Stimulated activated CD8-positive, alpha-beta memory T cell treated with anti-CD3 and anti-CD28 coated beads, Interleukin-4, amount 100 ng/mL, for 24 hours (primary cell): ENCODE data around the gene EPS8L3.
A peak's percentile ranks its signal among the peaks of the same experiment; 100 is the strongest.
"Not testable (repeated sequence)": the region's sequence is repeated elsewhere in the genome, so short reads cannot be mapped to it uniquely, and the experiment has no call there.

Source experiments
- DNase-seq: peaks from one replicate; pipeline ENCODE4 v3.0.0-alpha.2; 2020; ENCODE audit warnings: low read depth

EPS8L3 gene, protein sequence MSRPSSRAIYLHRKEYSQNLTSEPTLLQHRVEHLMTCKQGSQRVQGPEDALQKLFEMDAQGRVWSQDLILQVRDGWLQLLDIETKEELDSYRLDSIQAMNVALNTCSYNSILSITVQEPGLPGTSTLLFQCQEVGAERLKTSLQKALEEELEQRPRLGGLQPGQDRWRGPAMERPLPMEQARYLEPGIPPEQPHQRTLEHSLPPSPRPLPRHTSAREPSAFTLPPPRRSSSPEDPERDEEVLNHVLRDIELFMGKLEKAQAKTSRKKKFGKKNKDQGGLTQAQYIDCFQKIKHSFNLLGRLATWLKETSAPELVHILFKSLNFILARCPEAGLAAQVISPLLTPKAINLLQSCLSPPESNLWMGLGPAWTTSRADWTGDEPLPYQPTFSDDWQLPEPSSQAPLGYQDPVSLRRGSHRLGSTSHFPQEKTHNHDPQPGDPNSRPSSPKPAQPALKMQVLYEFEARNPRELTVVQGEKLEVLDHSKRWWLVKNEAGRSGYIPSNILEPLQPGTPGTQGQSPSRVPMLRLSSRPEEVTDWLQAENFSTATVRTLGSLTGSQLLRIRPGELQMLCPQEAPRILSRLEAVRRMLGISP

DNA sequence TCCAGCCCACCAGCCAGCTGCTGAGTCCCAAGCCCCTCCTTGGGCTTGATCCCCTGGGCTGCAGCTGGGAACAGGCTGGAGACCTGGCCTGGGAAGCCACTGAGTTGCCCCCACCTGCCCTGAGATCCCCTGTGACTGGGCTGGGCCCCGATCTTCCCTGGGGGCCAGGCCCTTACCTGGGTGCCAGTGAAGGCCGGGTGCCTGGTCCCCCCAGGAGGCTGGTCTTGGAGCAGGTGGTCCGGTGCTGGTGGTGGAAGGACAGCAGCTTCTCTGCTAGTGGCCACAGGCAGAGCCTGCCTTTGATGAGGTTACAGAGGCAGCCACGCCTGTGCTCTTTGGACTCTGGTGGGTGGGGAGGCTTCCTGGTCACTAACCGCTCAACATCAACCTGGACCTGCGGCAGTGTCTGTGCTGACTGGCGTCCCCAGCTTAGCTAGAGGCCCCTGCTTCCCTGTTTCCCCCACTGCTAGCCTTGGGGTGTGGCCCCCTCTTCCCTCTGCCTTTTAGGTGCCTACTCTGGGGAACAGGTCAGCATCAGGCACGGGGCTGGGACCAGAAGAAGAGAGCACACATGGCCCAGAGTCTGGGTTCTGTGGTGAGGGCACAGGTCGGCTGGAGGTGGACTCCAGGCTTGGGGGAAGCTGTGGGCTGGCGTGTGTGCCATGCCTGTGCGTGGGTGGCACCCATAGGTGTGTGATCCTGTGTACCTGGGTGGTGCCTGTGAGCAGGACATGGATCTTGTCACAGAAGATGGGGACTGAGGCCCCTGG, at the start of gene EPS8L3:
Gene EPS8L3 (minus strand): TSS at position 278 of the 770 bp plus-strand sequence. CDS start 2,174 bp downstream, outside the sequence.
- no peak for DNase-seq

DNA sequence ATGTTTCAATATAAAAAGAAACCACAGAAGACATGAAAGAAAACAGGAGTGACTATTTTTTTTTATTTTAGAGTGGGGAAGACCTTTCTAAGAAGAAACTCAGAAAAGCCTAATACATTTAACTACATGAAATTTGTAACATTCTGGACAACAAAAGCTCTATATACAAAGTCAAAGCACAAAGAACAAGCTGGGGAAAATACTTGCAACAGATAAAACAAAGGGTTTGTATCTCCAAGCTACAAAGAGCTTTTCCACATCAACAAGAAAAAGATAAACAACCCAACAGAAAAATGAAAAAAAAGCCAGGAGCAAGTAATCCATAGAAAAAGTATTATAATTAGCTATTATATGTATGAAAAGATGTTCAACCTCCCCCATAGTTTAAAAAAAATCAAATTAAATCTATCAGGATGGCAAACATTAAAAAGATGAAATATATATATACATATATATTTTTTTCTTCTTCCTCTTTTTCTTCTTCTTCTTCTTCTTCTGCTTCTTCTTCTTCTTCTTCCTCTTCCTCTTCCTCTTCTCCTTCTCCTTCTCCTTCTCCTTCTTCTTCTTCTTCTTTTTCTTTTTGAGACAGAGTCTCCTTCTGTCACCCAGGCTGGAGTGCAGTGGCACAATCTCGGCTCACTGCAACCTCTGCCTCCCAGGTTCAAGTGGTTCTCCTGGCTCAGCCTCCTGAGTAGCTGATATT, 49.1 kb upstream of the EPS8L3 start:
- no peak for DNase-seq

DNA sequence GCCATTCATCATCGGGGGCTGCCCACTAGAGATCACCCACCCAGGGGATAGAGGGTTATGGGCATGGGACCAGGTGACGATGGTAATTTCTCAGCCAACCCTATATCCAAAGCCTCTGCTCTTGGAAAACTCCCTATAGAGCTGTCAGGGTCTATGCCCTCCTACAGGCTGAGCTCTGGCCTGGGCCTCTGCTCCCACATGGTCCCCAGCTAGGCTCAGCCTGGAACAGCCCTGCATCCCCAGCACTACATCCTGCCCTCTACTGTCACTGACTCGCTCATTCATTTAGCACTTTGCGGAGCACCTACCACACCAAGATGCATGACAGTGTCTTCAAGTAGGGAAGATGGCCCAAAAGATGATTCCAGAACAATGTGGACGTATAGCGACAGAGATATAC, 45.0 kb upstream of the EPS8L3 start:
- no peak for DNase-seq

DNA sequence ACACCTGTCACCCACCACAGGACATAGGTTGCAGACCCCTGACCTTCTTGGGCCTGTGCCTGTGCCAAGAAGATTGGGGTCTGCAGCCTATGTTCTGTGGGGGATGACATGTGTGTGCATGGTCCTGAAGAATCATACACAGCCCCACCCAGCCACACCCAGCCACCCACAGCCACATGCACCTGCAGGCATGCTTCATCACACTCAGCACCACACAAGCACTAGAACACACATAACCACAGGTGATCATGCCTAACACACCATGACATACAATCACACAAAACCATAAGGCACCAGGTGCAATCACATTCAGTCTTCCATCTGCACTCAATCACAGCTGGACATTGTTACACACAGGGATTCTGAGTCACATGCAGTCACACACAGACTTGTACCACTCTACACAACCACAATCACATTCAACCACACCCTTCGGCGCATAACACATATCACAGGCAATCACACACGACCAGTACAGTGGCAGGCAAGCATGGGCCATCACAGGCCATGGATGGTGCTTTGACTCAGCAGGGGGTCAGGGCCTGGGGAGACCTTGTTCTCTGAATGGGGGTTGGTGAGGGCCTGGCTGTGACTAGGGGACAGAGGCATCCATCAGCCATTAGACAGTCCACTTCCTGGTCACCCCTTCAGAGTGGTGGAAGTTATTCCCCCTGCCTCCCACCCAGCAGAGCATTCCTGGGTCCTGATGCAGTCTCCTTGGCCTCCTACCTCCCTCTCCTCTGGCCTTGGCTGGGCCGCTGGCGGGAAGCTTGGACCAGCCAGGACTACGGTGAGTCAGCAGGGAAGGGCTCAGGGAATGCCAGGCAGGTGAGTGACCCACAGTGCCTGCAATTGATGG, 44.3 kb upstream of the EPS8L3 start:
- no peak for DNase-seq

DNA sequence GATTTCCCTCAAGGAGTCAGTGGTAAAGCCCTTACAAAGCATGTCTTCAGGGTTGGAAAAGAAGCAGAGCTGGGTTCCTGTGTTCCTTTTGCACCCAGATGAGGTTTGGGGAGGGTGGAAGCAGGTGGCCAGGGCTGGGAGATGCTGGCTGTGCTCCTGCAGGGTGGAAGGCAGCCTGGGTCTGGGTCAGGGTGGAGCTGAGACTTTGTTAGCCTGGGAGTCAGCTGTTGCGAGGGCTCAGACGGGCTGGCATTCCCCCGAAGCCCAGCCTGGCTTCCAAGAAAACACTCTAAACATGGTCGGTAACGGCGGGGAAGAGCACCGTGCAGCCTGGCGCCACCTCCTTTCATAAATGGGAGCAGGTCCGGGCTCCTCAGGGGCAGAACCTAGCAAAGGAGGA, 43.7 kb upstream of the EPS8L3 start:
- DNase-seq, result no peak

DNA sequence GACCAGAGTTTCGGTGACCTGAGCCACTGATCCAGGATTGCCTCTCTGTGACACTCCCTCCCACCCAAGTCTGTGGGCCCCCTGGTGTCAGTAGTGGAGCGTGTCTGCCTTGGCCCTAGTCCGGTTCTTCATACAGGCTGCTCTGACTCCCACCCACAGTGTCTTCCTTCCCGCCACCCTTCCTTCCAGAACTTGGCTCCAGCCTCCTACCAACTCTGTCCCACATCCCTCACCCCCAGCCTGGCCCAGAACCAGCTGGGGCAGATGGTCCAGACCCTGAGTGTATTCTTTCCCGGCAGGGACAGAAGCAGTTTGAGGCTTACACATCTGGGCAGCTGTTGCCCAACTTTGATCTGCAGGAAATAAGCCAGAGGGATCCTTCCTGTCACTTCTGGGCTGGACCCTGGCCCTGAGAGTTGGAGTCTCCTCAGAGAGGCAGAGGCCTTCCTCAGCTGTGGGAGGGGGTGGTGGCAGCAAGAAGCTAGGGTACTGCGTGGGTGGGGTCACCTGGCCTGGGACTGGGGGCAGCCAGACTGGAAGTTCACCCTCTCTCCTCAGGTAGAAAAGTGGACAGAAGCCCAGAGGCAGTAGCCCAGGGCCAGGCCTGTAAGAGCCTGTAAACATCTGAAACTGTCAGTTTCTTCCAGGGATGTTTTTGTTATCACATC, 43.1 kb upstream of the EPS8L3 start:
- no peak for DNase-seq

DNA sequence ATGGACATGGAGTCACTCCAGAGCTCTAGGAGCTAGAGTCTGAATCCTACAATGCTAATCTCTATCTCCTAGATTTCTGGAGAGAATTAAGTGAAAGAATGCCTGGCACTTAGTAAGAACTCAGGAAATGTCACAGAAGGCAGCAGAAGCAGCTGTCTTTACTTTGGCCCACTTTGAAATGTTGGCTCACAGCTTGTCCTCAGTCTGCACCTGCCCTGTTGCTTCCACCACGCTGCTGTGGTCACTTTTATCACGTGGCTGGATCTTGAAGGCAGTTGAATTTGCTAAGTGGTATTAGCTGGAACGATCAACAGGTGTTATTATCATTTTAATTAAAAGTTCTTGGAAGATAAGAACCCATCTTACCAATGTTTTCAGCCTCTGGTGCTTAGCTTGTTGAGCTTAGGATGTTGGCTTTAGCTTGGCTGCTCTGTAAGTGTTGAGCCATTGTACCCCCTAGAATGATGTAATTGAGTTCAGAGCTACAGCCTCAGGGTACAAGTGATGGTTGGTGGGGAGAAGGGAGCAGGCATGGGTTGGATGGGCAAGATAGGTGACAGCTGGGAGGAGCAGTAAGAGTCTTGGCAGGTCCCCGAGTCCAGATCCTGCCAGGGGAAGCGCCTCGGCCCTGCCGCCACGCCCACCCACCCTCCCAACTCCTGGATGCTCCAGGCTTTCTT, 41.9 kb upstream of the EPS8L3 start:
- DNase-seq, result no peak

DNA sequence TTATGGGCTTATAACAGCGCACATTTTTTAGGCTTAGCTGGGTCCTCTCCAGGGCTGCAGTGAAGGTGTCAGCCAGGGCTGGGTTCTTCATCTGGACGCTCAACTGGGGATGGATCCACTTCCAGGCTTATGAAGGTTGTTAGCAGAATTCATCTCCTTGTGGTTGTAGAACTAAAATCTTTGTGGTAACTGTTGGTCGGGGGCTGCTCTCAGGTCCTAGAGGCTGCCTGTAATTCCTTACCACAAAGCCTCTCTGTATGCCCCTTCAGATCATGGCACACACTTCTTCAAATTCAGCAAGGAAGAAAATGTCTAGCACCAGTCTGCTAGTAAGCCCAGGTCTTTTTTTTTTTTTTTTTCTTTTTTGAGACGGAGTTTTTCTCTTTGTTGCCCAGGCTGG, 40.9 kb upstream of the EPS8L3 start:
- DNase-seq, result no peak

DNA sequence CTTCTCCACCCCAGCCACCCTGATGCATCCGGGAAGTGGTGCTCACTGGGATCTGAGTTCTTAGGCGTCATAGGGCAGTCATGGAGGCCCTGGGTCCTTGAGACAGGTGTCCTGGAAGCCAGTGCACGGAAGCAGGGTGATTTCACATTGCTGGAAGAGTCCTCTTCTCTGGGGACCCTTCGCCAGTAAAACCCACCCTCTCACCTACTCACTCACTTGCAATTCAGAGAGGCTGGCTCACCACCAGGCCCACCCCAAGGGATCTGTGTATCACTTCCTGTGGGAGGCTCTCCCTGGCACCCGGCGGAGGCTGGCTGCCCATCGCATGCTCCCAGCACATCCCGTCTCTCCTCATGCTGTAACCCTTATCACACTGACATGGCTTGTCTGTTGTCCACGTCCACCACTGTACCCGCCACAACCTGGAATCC, 40.2 kb upstream of the EPS8L3 start:
- DNase-seq, result no peak

DNA sequence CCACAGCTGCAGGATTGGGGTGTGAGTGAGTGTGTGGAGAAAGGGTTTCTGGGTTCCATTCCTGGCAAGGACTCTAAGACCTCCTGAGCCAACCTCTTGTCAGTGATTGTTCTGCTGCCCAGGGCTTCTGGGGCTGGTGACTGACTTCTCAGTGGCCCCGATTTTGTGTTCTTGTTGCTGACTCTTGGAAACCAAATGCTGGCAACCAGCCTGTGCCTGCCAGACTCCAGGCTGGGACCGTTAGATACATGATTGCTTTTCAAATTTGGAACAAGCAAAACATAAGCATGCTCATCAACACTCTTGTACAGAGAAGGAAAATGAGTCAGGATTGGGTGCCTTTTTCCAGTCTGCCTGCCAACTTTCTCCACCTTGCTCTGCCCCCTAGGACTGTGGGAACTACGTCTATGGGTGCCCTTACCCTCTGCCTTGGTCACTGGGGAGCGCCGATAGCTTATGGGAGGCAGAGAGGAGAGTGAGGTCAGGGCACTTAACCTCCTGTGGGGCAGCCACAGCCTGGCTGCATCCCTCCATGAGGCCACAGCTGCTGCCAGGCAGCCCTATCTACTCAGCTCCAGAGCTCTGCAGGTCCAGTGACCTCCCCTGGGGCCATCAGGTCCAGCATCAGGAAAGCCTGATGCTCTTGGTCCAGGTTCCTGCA, 39.3 kb upstream of the EPS8L3 start:
- no peak for DNase-seq

DNA sequence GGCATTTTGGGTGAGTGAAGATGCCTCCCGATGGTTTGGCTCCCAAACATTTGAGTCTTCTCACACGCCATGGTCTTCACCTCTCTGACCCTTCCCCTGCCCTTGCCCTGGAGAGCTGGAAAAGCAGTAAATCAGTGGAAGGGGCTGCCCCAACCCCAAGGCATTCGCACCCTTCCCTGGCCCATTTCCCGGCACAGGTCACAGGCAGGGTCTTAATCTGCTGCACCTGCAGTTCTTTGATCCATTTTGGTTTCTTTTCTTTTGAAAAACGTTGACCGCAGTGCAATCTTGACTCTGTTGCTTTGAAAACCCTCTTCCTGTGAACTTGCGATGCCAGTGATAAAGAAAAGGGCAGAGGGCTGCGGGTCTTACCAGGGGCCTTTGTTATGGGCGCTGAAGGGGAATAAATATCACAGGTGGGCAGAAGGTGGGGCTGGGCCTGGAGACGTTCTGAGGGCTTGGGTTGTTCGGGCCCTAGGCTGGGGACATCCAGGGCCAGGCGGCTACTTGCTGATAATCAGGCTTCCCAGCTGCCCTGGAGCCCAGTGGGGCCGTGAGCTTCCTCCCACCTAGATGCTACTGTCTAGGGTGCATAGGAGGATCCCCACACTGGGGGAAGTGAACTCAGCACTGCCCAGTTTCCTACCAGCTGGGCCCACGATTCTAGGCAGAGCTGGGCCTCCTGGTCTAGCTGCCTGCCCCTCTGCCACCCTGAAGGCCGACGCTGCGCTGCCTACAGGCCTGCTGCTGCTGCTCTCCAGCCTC, 38.6 kb upstream of the EPS8L3 start:
- DNase-seq, result peak; percentile 20

DNA sequence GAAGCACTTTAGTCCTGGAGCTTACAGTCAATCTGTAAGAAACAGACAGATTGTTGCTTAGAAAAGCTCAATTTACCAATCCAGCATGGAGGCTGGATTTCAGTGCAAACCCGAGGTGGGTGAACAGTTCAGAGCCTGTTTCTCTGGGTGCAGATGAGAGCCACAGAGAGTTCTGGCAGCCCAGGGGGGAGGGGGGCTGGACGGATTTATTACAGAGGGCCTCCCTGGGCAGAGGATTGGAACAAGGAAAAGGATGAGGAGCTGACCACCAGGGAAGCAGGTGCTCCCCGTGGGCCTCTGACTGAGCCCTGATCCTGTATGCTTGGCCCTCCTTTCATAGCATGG, 38.0 kb upstream of the EPS8L3 start:
- no peak for DNase-seq

DNA sequence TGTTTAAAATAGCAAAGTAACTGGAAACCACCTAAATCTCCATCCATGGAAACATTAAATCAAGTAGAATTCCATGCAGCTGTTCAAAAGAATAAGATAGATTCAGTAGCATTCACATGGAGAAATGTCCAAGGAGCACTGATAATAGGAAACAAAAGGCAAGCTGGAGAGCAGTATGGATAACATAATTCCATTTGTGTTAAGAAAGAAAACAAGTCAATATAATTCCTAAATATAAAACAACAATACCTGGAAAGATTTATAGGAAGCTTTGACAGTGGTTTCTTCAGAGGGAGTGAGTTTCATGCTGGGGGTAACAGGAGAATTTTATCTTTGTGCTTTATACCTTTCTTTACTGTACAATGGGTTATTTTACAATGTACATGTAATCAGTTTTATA, 36.6 kb upstream of the EPS8L3 start:
- DNase-seq, result no peak

DNA sequence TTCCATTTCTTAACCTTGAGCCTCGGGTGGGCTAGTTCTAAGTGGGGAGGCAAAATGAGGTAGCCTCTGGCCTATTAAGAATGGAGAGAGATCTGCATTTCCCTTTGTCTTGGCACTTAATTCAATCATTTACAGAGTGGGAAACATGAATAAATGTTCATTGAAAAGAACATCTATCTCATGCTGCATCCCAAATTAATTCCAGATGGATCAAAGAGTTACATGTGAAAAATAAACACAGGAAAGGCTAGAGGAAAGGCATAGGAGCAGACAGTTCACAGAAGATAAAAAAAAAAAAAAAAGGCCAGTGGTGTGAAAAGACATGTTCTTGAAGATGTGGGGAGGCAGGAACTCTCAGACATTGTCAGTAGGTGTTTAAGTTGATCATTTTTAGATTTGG, 35.7 kb upstream of the EPS8L3 start:
- DNase-seq, result no peak

DNA sequence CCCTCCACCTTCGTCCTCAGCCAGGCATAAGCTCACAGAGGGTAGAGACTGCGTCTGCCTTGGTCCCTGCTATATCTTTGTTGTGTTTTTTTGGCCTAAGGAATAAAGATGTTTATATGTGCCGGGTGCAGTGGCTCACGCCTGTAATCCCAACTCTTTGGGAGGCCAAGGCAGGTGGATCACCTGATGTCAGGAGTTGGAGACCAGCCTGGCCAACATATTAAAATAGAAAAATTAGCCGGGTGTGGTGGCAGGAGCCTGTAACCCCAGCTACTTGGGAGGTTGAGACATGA, 33.5 kb upstream of the EPS8L3 start:
- not testable (repeated sequence) for DNase-seq

DNA sequence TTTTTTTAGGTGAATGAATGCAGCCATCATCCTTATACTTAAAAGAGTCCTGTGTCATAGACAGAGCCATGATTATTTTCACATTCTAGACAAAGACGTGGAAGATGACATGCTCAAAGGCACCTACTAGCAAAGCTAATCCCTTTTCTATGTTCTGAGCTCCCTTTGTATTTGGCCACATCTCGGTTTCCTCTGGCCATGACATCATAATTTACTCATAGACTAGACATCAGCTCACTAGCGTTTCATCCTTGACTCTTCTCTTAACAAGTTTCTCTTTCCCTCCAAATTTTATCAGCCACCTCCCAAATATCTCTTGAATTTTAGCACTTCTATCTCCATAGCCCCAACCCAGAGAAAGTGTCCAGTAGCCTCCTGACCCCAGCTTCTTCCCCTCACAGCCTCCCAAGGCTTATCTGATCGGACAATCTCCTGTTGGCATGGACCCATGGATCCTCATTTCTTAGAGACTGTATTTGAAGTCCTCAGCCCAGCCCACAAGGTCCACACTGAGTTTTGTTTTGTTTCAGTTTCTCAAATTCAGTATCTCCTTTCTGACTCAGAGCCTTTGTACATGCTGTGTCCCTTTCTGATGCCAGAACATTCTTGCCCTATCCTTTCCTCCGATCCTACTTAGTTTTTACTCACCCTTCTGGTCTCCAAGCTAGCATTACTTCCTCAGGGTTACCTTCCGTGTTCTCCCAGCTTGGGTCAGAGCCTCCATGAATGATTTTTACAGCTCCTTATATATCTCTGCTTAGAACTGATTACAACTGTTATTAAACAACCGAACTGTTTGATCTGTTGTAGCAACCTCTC, 33.0 kb upstream of the EPS8L3 start:
- no peak for DNase-seq

DNA sequence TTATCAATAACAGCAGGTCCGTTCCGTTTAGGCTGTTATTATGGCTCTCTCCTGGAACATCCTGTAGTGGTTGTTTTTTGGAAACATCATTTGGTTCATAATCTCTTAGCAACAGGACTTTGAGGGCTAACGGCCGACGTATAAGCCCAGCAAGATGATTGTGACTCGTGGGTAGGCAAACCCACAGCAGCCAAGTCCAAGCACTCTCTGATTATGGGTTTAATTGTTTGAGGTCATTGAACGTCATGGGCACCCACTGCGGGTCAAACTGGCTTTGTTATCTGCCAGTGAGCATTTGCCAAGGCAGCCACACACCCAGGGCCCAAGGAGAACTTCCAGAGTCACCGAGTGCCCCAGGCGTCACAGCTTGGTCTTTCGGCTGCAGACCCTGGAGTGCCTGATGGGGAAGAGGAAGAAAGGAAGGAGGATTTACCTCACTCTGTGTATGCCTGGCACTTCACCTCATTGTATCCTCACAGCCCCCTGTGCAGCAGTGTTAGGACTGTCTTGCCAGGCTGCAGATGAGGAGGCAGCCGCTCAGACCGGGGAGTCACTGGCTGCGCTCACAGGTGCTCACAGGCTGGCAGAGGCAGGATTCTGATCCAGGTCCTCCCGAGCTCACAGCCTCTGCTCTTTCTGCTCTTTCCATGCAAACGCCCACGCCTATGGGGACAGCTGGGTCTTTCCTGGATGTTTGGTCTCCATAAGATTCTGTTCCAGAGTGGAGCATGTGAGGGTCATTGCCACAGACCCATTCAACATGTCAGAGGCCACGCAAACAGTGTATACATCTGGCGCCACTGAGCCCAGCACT, 30.8 kb upstream of the EPS8L3 start:
- no peak for DNase-seq
